ENCODE results near the gene SNAPC3. TPM values are rescaled to one million over a fixed set of nuclear protein-coding genes. Genes with fewer than 3 reads are reported as not detected.

Gene SNAPC3
- total and polyA plus RNA-seq, 10 donors, result 6.4 to 45.8 (median 31.7) TPM

DNA sequence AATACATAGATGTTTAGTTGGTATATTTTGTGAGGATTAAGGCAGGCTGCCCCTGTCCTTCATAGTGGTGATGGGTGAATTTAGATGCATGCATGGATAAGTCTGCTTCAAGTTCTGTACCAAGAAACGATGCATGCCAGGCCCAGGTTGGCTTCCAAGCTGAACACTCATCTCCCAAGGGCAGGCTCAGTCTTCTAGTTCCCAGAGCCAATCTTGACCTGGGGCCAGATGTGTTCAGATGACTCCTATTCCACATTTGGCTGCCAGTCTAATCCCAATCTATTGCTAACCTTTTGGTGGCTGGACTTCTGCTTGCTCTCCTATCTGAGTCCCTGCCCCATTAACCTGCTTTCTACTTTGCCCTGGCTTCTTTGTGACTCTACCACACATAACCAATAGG lies 18.5 kb upstream of the SNAPC3 start:
- peaks cover 0 to 5% (median 2%) of the 10 kb centered on the region in 8 donors for H3K9me3 ChIP-seq
- H3K4me3 ChIP-seq, result no peak overlapping the region
- H3K27me3 ChIP-seq (replicated peaks in 1 of 7), result no peaks in the 10 kb centered on the region
- no peak for DNase-seq
- WGBS, 5 donors, result 78 to 100% (median 89%) methylated on average over 1 of the region's 1 CpG
- H3K27ac ChIP-seq, result no peak overlapping the region
- intact Hi-C loops (cut with DNase I; ENCODE audit: low total_unique reads), result no loop called here
- TF ChIP-seq, protein P1, sequence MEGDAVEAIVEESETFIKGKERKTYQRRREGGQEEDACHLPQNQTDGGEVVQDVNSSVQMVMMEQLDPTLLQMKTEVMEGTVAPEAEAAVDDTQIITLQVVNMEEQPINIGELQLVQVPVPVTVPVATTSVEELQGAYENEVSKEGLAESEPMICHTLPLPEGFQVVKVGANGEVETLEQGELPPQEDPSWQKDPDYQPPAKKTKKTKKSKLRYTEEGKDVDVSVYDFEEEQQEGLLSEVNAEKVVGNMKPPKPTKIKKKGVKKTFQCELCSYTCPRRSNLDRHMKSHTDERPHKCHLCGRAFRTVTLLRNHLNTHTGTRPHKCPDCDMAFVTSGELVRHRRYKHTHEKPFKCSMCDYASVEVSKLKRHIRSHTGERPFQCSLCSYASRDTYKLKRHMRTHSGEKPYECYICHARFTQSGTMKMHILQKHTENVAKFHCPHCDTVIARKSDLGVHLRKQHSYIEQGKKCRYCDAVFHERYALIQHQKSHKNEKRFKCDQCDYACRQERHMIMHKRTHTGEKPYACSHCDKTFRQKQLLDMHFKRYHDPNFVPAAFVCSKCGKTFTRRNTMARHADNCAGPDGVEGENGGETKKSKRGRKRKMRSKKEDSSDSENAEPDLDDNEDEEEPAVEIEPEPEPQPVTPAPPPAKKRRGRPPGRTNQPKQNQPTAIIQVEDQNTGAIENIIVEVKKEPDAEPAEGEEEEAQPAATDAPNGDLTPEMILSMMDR (IDR thresholded peaks at IDR 0.05 in 8 of 11, conservative IDR thresholded peaks at IDR 0.05 in 3 of 11), result no peak
- TF ChIP-seq POLR2AphosphoS5 (IDR thresholded peaks at IDR 0.05) (no peak), POLR2A (IDR thresholded peaks at IDR 0.05) (no peak)
- H3K36me3 ChIP-seq, result no peaks in the 10 kb centered on the region
- H3K4me1 ChIP-seq, result no peaks in the 10 kb centered on the region

DNA sequence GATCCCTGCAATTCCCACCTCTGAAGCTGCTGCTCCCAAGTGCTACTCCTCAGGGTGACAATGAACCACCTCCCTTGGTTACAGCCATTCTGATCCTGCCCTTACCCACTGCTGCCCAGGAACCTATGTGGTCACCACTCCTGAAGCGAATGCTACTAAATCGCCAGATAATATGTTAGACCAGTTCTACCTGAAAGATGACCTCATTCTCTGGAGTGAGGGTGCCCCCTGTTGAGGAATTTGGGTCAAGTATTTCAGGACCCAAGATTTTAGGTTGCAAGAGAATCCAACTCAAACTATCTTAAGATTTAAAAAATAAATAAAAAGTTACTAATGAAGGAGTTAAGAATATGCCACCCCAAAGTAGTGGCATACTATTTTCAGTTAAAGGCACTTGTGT lies 5.8 kb upstream of the SNAPC3 start:
- H3K4me3 ChIP-seq, result no peak overlapping the region
- H3K27ac ChIP-seq, result no peak overlapping the region
- intact Hi-C loops (cut with DNase I; ENCODE audit: low total_unique reads), result loop anchor here (10.0 kb wide), 1 partner anchor 202 kb away; no protein-coding TSS in a partner anchor
- WGBS, 5 donors, result 62 to 76% (median 66%) methylated on average over 2 of the region's 2 CpGs
- H3K4me1 ChIP-seq, result peaks cover 0 to 5% (median under 1%) of the 10 kb centered on the region in 6 donors
- no peaks in the 10 kb centered on the region for H3K27me3 ChIP-seq (replicated peaks in 1 of 7)
- no peak for DNase-seq
- no peaks in the 10 kb centered on the region for H3K9me3 ChIP-seq
- no peak for TF ChIP-seq POLR2AphosphoS5 (IDR thresholded peaks at IDR 0.05)
- TF ChIP-seq, protein P1 (IDR thresholded peaks at IDR 0.05 in 8 of 11, conservative IDR thresholded peaks at IDR 0.05 in 3 of 11), result peak in 7 of 11 experiments; percentile 20 to 43 (median 33)
- H3K36me3 ChIP-seq, result no peaks in the 10 kb centered on the region

DNA sequence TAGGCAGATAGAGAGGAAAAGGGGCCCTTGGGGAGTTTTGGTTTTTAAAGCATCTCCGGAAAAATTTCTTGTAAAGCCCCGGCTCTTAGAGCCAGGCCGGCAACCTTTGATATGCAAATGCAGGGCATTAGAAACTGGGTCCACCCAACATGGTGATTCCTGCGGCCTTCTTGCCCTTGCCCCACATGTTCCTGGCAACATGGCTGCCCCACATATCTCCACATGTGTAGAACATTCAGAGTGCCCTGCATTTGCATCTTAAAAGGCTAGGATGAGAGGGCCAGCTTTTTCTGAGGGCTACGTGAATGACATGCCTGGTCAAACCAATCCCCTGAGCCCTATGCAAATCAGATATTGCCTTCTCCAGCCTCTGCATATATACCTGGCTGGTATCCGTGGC lies 5.0 kb upstream of the SNAPC3 start:
- Histone ChIP-seq H3K27ac (no peak overlapping the region), H3K4me3 (no peak overlapping the region), H3K36me3 (no peaks in the 10 kb centered on the region), H3K27me3 (replicated peaks in 1 of 7) (no peaks in the 10 kb centered on the region), H3K4me1 (peaks cover 0 to 10% (median 3%) of the 10 kb centered on the region in 6 donors), H3K9me3 (no peaks in the 10 kb centered on the region)
- TF ChIP-seq POLR2AphosphoS5 (IDR thresholded peaks at IDR 0.05) (no peak), POLR2A (IDR thresholded peaks at IDR 0.05) (no peak)
- TF ChIP-seq, protein P1 (IDR thresholded peaks at IDR 0.05 in 8 of 11, conservative IDR thresholded peaks at IDR 0.05 in 3 of 11), result no peak
- intact Hi-C loops (cut with DNase I; ENCODE audit: low total_unique reads), result loop anchor here (10.0 kb wide), 1 partner anchor 203 kb away; no protein-coding TSS in a partner anchor
- no peak for DNase-seq
- 76 to 94% (median 90%) methylated on average over 6 of the region's 6 CpGs for WGBS, 5 donors

DNA sequence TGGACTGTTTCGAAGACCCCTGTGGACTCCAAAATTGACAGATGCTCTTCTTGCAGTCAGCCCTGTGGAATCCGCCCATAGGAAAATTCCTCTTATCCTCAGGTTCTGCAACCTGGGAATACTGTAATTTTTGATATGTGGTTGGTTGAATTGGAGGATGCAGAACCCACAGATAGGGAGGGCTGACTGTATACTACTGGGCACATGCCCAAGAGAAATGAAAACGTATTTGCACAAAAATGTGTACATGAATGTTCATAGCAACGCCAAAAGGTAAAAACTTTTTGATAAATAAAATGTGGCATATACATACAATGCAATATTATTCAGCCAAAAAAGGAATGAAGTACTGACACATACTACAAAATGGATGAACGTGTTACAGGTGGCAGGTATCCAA lies 1.9 kb upstream of the SNAPC3 start:
- intact Hi-C loops (cut with DNase I; ENCODE audit: low total_unique reads), result loop anchor here (10.0 kb wide), 2 partner anchors 84 to 116 kb away; partner anchors contain the start of gene TTC39B
- H3K27ac ChIP-seq, result no peak overlapping the region
- no peaks in the 10 kb centered on the region for H3K9me3 ChIP-seq
- peaks cover 0 to 14% (median 6%) of the 10 kb centered on the region in 6 donors for H3K36me3 ChIP-seq
- TF ChIP-seq POLR2A (IDR thresholded peaks at IDR 0.05) (no peak), POLR2AphosphoS5 (IDR thresholded peaks at IDR 0.05) (no peak)
- TF ChIP-seq, protein P1 (IDR thresholded peaks at IDR 0.05 in 8 of 11, conservative IDR thresholded peaks at IDR 0.05 in 3 of 11), result no peak
- no peak overlapping the region for H3K4me3 ChIP-seq
- no peak for DNase-seq
- H3K27me3 ChIP-seq (replicated peaks in 1 of 7), result no peaks in the 10 kb centered on the region
- H3K4me1 ChIP-seq, result peaks cover 19 to 39% (median 27%) of the 10 kb centered on the region in 6 donors
- WGBS, 5 donors, result 55 to 90% (median 80%) methylated on average over 5 of the region's 5 CpGs
